K562 treated with DMSO at 1 percent for 24 hours (cell line): Measurements from ENCODE around the gene TCN2. TPM values are rescaled to one million over a fixed set of nuclear protein-coding genes. Genes with fewer than 3 reads are reported as not detected.

Source experiments
- total RNA-seq: library from RNA; unstranded; fragments of 300-600 nt; gene quantifications from 2 replicates; pipeline ENCODE4 v1.2.3, GENCODE V29; 2022; ENCODE audit warnings: low read depth; ENCODE audit not compliant: insufficient read depth

TCN2 gene
- 3.7 and 4.4 TPM in 2 replicates for total RNA-seq

GRCh38 chr22:30606455-30607299 is at the start of gene TCN2:
TCN2 (plus strand) TSS chr22:30607174; CDS start chr22:30607332, 158 bp downstream.

GRCh38 chr22:30574095-30574981 is 32.6 kb upstream of the TCN2 start, which contains the start of gene GAL3ST1:
GAL3ST1 (minus strand) TSS chr22:30574665; CDS start chr22:30557392, 17,273 bp downstream.

GRCh38 chr22:30591588-30592359 is 15.2 kb upstream of the TCN2 start, which contains the start of gene PES1:
PES1 (minus strand) TSS chr22:30591910; CDS start chr22:30591833, 77 bp downstream.

GRCh38 chr22:30635273-30636225 is 28.6 kb downstream of the TCN2 start, which contains the start of gene SLC35E4:
SLC35E4 (plus strand) TSS chr22:30635781; CDS start chr22:30636451, 670 bp downstream.

GRCh38 chr22:30667494-30668385 is 60.8 kb downstream of the TCN2 start, which contains the start of gene DUSP18:
DUSP18 (minus strand) TSS chr22:30667875; CDS start chr22:30664003, 3,872 bp downstream.

Other genes starting within 250 kb of the TCN2 start
- 6.0 and 7.2 TPM in 2 replicates for gene RNF215, start 219.8 kb upstream of the TCN2 start, total RNA-seq
- gene SEC14L2, start 210.2 kb upstream of the TCN2 start, total RNA-seq: 0.13 and 0.34 TPM in 2 replicates
- 40.7 and 46.3 TPM in 2 replicates for gene MTFP1, start 181.4 kb upstream of the TCN2 start, total RNA-seq
- not detected in 2 replicates for gene SEC14L3, start 135.2 kb upstream of the TCN2 start, total RNA-seq
- not detected in 2 replicates for gene SEC14L4, start 101.5 kb upstream of the TCN2 start, total RNA-seq
- gene SEC14L6, start 60.4 kb upstream of the TCN2 start, total RNA-seq: 0.96 and 1.3 TPM in 2 replicates
- gene GAL3ST1, start 32.5 kb upstream of the TCN2 start, total RNA-seq: 7.6 and 8.3 TPM in 2 replicates
- gene PES1, start 15.3 kb upstream of the TCN2 start, total RNA-seq: 45.7 and 45.8 TPM in 2 replicates
- 4.5 and 4.6 TPM in 2 replicates for gene SLC35E4, start 28.6 kb downstream of the TCN2 start, total RNA-seq
- 2.6 and 2.8 TPM in 2 replicates for gene DUSP18, start 60.7 kb downstream of the TCN2 start, total RNA-seq
- 22.8 and 23.6 TPM in 2 replicates for gene OSBP2, start 87.7 kb downstream of the TCN2 start, total RNA-seq